WTC11 (cell line): ENCODE results near the gene TDRD6. TPM values are rescaled to one million over a fixed set of nuclear protein-coding genes. Genes with fewer than 3 reads are reported as not detected.

Experiments used
- ATAC-seq: fragments of 200-7000 bp; cut with Tn5 transposase; 2 replicates; pipeline ENCODE4 v1.10.0; 2021; ENCODE audit warnings: mild to moderate bottlenecking, moderate library complexity
- CTCF ChIA-PET: fragments of 300-600 bp; sonication (Branson Sonifier 250); formaldehyde crosslinking; loops from one replicate; lab custom pipeline; 2021; ENCODE audit warnings: antibody characterized with exemption; lab: Charles Lee
- POLR2A ChIA-PET: fragments of 350-600 bp; sonication (Branson Sonifier 250); formaldehyde crosslinking; loops from one replicate; lab custom pipeline; 2021; ENCODE audit warnings: antibody characterized with exemption; lab: Charles Lee
- DNase-seq: peaks from one replicate; pipeline ENCODE4 v3.0.0; 2021; ENCODE audit warnings: low spot score
- H3K27ac Mint-ChIP-seq: 2 replicates; pipeline ENCODE4 v1.8.0; 2021; ENCODE audit warnings: mixed read lengths
- H3K27me3 Mint-ChIP-seq: 2 replicates; pipeline ENCODE4 v1.8.0; 2021; ENCODE audit warnings: low read depth, mild to moderate bottlenecking, moderate library complexity, mixed read lengths
- H3K36me3 Mint-ChIP-seq: 2 replicates; pipeline ENCODE4 v1.8.0; 2021; ENCODE audit warnings: mixed read lengths
- H3K4me1 Mint-ChIP-seq: 2 replicates; pipeline ENCODE4 v1.8.0; 2022; ENCODE audit warnings: mixed read lengths
- H3K4me3 Mint-ChIP-seq: 2 replicates; pipeline ENCODE4 v1.8.0; 2021; ENCODE audit warnings: mild to moderate bottlenecking, moderate library complexity, mixed read lengths
- H3K9me3 Mint-ChIP-seq: 2 replicates; pipeline ENCODE4 v1.8.0; 2021; ENCODE audit warnings: mixed read lengths
- AFF4 ChIP-seq: sonication (generic); formaldehyde crosslinking; IDR thresholded peaks from 2 replicates; pipeline ENCODE4 v1.8.1; 2023; ENCODE audit warnings: mild to moderate bottlenecking, missing genetic modification reagents, borderline replicate concordance
- ATF2 ChIP-seq: sonication (generic); formaldehyde crosslinking; IDR thresholded peaks from 2 replicates; pipeline ENCODE4 v1.8.1; 2022; ENCODE audit warnings: low read depth, missing genetic modification reagents, borderline replicate concordance
- ATF6 ChIP-seq: sonication (generic); formaldehyde crosslinking; IDR thresholded peaks from 2 replicates; pipeline ENCODE4 v1.8.1; 2023; ENCODE audit warnings: mild to moderate bottlenecking, missing genetic modification reagents
- GABPB1 ChIP-seq: sonication (generic); formaldehyde crosslinking; IDR thresholded peaks from 2 replicates; pipeline ENCODE4 v1.8.1; 2023; ENCODE audit warnings: mild to moderate bottlenecking, missing genetic modification reagents
- HMGA2 ChIP-seq: fragments of 250-450 bp; sonication (Bioruptor Pico); IDR thresholded peaks from 2 replicates; pipeline ENCODE4 v1.4.0; 2021; ENCODE audit warnings: mild to moderate bottlenecking, moderate library complexity
- IRF2 ChIP-seq: sonication (generic); formaldehyde crosslinking; IDR thresholded peaks from 2 replicates; pipeline ENCODE4 v1.8.0; 2022; ENCODE audit warnings: low read depth, missing genetic modification reagents, borderline replicate concordance
- JUN ChIP-seq: sonication (generic); formaldehyde crosslinking; IDR thresholded peaks from 2 replicates; pipeline ENCODE4 v1.8.0; 2023; ENCODE audit warnings: mild to moderate bottlenecking, missing genetic modification reagents
- NFATC4 ChIP-seq: fragments of 250-450 bp; sonication (Bioruptor Pico); IDR thresholded peaks from 2 replicates; pipeline ENCODE4 v1.9.0; 2021; ENCODE audit warnings: mild to moderate bottlenecking
- SOX15 ChIP-seq: fragments of 250-450 bp; sonication (Bioruptor Pico); IDR thresholded peaks from 2 replicates; pipeline ENCODE4 v1.9.0; 2021; ENCODE audit warnings: mild to moderate bottlenecking
- ZBTB43 ChIP-seq: sonication (generic); formaldehyde crosslinking; IDR thresholded peaks from 2 replicates; pipeline ENCODE4 v1.8.1; 2023; ENCODE audit warnings: mild to moderate bottlenecking, missing genetic modification reagents
- ZNF138 ChIP-seq: sonication (generic); formaldehyde crosslinking; conservative IDR thresholded peaks from 2 replicates; pipeline ENCODE4 v1.8.1; 2022; ENCODE audit warnings: mild to moderate bottlenecking, moderate library complexity, missing genetic modification reagents
- ZNF532 ChIP-seq: fragments of 250-450 bp; sonication (Bioruptor Pico); IDR thresholded peaks from 2 replicates; pipeline ENCODE4 v1.9.0; 2021; ENCODE audit warnings: mild to moderate bottlenecking, borderline replicate concordance
- total RNA-seq: library from RNA; stranded (reverse); gene quantifications from 3 replicates; pipeline ENCODE4 v1.2.3, GENCODE V29; 2021

The TDRD6 gene
- total RNA-seq, 1 experiment from 2014 or later = 0.04 TPM

GRCh38 chr6:46741910-46742309 lies 54.2 kb downstream of the TDRD6 start:
- TF ChIP-seq ATF6 (no peak), ZBTB43 (no peak), ATF2 (CRISPR knock-in tag) (no peak), IRF2 (CRISPR knock-in tag) (no peak), NFATC4 (CRISPR knock-in tag) (no peak), JUN (CRISPR knock-in tag) (no peak), GABPB1 (CRISPR knock-in tag) (no peak), ZNF532 (CRISPR knock-in tag) (no peak), AFF4 (CRISPR knock-in tag) (no peak), HMGA2 (CRISPR knock-in tag) (no peak), ZNF138 (no peak), SOX15 (CRISPR knock-in tag) (no peak)
- no peak overlapping the region for H3K4me3 Mint-ChIP-seq
- CTCF ChIA-PET = no interaction called here
- no peaks in the 10 kb centered on the region for H3K36me3 Mint-ChIP-seq
- H3K27me3 Mint-ChIP-seq = peaks cover 9% of the 10 kb centered on the region
- no peak for DNase-seq
- no peak for ATAC-seq
- H3K4me1 Mint-ChIP-seq = peaks cover 21% of the 10 kb centered on the region
- POLR2A ChIA-PET = no interaction called here
- peaks cover 9% of the 10 kb centered on the region for H3K9me3 Mint-ChIP-seq
- H3K27ac Mint-ChIP-seq = no peak overlapping the region
